Esophagus squamous epithelium (tissue), 4 donors: ENCODE measurements around the gene GALNT6.

Experiments
- CTCF ChIP-seq, 6 experiments: fragments of 450-650 bp in 4 of 6; fragments of 200-600 bp in 2 of 6; sonication (generic) in 2 of 6; IDR thresholded peaks; one replicate each; pipeline ENCODE4 v1.5.1; 2016 to 2019; ENCODE audit warnings: antibody characterized with exemption in 6 of 6, mild to moderate bottlenecking in 4 of 6, moderate library complexity in 4 of 6
- POLR2A ChIP-seq, 4 donors: fragments of 450-650 bp; IDR thresholded peaks; one replicate each; pipeline ENCODE4 v1.6.1; 2017; ENCODE audit warnings: antibody characterized with exemption in 4 of 4, mild to moderate bottlenecking in 4 of 4, moderate library complexity in 3 of 4

- TF ChIP-seq CTCF (IDR thresholded peaks at IDR 0.05), result no peak
- TF ChIP-seq POLR2A (IDR thresholded peaks at IDR 0.05), result no peak
Measured at GRCh38 chr12:51401020-51401419, 9.8 kb upstream of the GALNT6 start.
